ENCODE data around the gene MAML3. TPM values are rescaled to one million over a fixed set of nuclear protein-coding genes. Genes with fewer than 3 reads are reported as not detected.
A peak's percentile ranks its signal among the peaks of the same experiment; 100 is the strongest.

MAML3 gene
- polyA plus RNA-seq, 3 donors = 16.4 to 16.8 (median 16.8) TPM

GRCh38 chr4:139825523-139826014 is 328.4 kb downstream of the MAML3 start:
- DNase-seq (ENCODE audit: low read depth in 3 of 3, low spot score in 2 of 3) = no peak

DNA sequence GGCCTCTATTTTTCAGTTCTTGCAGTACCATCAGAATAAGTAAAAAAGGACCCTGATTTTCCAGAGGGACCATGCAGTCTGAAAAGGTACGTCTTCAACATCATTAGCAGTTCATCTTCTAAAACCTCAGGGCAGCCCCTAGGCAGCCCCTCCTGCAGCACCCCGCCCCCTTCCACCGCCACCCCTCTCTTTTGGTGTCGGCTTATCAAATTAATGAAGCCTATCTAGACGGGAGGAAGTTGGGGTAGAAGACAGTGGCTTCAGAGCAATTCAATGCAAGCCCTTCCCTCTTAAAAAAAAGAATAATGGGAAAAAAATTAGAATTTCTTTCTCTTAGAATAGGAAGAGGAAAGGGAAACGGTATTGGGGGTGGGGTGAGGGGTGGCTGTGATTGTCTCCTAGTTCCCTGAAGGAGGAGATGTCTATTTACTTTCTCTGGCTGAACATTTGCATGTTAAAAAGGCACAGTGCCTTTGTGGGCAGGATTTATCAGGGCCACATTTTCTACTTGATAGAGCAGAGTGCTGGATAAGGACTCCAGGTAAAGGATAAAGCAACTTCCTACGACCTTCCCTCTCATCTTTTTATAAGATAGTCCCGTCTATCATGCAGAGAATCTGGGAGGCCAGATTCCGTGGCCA is 329.0 kb downstream of the MAML3 start:
- DNase-seq (ENCODE audit: low read depth in 3 of 3, low spot score in 2 of 3) = no peak

DNA sequence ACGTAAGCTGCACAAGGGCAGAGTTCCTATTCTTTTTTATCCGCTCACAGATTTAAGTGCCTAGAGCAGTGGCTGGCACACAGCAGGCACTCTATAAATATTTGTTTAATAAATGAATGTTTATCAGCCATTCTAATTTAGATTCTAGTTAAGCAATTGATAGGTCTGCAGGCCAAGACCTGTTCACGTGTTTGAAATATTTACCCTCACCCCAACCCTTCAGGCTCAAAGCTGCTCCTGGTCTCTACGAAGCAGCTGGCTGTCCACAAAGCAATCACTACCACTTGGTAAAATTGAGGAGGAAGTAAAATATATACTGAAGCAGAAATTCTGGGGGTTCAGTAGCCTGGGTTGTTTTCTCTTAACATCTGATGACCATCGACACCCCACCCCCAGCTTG is 330.2 kb downstream of the MAML3 start:
- DNase-seq (ENCODE audit: low read depth in 3 of 3, low spot score in 2 of 3) = no peak

GRCh38 chr4:139823345-139823744 is 330.6 kb downstream of the MAML3 start:
- no peak for DNase-seq (ENCODE audit: low read depth in 3 of 3, low spot score in 2 of 3)

DNA sequence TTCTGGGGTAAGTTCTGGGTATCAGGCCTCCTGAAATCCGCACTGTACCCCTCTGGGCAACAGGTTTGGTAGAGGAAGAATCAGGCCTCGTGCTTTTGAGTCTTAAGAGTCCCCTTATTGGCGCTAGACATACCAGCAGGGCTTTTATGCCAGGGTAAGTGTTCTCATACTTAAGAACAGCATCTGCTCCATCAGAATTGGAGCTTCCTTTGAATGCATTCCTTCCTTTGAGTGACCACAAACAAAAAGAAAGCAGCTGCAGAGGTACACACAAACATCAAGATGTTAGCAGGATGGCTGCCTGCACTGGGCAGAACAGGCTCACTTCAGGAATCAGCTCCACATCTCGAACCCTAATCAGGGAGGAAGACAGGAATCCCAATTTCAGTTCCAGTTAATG is 331.6 kb downstream of the MAML3 start:
- no peak for DNase-seq (ENCODE audit: low read depth in 3 of 3, low spot score in 2 of 3)

DNA sequence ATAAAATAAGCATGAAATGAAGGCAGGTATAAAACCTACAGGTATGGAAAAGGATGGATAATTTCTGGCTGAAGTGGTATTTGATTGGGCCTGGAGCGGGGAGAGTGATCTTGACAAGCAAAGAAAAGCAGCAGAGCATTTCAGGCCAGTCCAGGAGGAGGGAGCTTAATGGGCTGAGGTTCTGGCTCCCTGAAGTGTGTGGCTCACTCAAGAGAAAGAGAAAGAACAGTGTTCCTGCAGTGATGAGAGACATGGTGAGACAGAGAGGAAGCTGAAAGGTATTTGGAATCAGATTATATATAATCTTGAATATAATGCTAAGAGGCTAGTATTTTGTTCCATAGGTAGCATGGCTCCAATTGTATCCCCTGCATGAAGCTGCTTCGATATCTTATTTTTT is 334.9 kb downstream of the MAML3 start:
- DNase-seq (ENCODE audit: low read depth in 3 of 3, low spot score in 2 of 3) = no peak

GRCh38 chr4:139817657-139818452 is 336.1 kb downstream of the MAML3 start:
- no peak for DNase-seq (ENCODE audit: low read depth in 3 of 3, low spot score in 2 of 3)

DNA sequence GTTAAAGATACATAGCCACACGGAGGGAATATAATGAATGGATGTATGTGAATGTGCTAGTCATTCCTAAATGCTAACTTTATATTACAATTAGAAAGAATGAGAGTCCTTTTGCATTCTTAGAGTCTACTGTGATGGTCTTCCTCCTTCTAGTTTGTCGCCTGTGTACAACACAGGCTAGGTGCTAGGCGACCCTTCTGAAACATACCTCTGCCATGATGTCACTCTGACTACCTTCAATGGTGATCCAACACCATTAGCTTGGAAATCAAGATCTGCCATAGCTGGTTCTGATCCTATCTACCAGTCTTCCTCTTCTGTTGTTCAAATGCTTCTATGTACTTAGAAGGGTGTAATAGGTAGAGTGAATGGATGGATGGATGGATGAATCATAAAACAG is 337.1 kb downstream of the MAML3 start:
- DNase-seq (ENCODE audit: low read depth in 3 of 3, low spot score in 2 of 3) = no peak

DNA sequence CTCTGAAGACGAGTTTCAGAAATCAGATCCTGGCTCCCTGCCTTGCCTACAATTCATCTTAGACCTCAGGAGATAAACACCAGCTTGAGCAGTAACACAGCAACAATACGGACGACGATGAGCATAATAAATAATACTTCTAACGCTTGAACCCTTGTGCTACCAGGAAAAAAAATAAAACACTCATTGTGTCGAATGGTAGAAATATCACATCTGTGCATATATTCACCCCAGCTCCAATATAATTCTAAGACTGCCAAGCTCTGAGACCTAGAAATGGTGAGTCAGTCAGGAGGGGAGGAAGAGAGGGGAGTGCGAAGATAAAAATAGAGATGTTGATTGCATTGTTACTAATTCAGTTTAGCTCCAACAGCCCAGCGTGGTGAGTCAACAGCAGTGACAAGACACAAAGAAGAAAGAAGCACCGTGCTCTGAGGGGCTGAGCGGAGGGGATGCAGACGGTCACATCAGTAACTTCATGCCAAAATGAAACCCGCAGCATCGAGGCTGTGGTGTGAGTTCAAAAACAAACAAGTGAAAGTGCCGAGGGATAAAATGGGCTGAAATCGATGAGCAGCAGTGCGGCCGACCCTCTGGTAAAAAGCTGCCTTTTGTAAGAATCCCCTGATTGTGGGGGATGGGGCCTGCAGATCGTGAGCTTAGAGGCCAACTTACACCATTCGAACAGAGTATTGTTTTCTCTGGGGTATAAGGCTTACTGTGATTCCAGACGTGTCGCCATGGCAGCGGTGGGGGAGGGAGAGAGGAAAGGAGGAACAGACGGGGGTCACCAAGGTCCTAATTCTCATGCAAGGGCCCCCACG is 338.0 kb downstream of the MAML3 start:
- peak in 1 of 3 donors; percentile 72 for DNase-seq (ENCODE audit: low read depth in 3 of 3, low spot score in 2 of 3)

DNA sequence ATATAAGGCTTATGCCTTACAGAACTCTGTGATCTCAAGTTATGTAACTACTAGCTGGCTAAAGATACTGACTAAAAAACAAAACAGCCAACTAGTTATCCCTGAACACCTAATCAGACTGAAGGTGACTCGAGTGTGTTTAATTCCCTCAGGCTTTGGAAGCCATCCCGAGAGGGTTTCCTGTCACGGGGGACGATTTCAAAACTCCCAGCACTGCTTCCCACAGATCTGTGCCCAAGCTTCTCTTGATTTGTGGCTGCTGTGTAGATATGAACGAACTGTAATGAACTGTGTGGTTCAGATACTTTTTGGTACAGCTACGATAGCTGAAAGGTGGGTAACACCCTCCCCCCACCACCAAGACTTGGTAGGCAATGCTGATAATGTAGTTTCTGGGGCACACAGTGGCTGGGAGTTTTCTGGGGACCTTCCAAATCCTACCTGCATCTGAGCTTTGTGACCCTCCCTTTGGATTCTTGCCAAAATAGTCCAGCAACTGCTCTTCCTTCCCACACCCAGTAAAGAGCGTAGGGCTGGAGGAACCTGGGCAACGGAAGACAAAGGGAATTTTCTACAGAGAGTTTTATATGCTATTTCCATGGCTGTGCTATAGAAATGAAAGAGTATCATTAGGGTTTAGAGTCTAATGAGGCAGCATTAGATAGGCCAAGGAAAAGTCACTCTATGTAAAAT is 339.5 kb downstream of the MAML3 start:
- DNase-seq (ENCODE audit: low read depth in 3 of 3, low spot score in 2 of 3) = no peak

DNA sequence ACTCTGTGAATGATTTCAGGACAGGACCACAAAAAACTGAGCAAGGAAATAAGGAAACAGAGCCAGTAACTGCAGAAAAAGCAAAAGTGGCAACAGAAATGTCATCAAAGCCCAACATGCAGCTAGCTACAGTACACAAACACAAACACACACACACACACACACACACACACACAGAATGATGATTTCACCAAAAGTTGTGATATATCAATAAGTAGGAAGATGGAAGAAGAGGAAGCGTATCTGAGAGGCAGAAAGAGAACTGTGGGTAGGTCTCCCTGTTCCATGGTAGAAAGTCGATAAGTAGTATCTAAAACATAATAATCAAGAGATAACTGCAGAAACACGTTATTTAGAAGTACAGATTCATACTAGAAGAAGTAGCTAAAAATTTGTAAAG is 340.1 kb downstream of the MAML3 start:
- no peak for DNase-seq (ENCODE audit: low read depth in 3 of 3, low spot score in 2 of 3)

DNA sequence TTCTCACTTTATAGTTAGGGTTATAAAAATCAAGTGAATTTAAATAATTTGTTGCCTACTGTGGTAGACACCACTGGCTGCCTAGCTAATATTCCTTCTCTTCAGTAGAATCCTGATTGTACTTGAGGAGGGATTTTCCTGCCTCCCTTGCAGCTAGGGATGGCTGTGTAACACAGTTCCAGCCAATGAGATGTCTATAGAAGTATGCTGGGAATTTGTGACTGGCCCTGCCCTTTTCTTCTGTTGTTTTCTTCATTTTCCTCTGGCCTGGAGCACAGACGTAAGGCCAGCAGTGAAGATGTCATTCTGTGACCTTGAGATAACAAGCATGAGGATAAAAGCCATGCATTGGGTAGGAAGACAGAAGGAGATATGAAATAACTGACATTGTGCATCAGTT is 343.3 kb downstream of the MAML3 start:
- no peak for DNase-seq (ENCODE audit: low read depth in 3 of 3, low spot score in 2 of 3)

- no peak for DNase-seq (ENCODE audit: low read depth in 3 of 3, low spot score in 2 of 3)
Measured at GRCh38 chr4:139809757-139810140, 344.2 kb downstream of the MAML3 start.

DNA sequence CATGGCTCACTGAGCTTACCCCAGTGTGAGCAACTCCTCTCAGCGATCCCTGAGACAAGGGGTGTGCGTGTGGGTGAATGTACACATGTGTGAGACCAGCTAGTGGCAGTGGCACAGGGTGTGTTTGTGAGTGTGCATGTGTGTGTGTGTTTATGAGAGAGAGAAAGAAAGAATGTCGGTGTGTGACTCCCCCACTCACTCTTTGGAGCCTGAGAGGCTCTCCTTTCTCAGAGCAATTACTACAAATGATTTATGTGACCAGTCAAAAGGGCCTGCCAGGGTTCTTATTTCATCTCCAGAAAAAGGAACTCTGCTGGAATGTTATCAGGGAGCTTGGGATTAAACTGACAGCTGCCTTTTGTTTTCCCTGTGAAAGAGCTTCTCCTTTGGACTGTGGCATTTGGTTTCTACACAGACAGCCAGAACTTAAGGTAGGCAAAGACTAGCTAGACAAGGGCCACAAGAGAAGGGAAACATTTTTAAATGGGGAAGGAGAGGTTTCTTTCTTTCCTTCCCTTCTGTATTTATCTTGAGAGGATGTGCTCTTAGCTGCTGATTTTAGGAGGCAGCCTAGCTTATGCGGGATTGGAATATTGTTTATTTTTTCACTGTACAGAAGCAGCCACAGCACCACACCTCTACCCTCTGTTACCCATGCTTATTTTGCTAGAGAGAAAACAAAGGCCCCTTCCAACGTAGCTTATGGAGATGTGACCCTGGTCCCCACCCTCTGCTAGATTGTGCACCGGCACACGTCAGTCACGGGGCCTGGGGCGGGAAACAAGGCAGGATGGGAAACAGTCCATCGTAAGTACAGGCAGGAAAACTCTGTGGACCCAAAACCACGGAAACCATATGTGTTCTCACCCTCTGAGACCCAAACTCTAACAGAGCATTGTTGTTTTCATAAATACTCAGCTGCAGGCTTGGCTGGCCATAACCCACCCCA is 344.9 kb downstream of the MAML3 start:
- DNase-seq (ENCODE audit: low read depth in 3 of 3, low spot score in 2 of 3) = peak; percentile 68 to 81 (median 68)

GRCh38 chr4:139808381-139808807 is 345.6 kb downstream of the MAML3 start:
- DNase-seq (ENCODE audit: low read depth in 3 of 3, low spot score in 2 of 3) = no peak

DNA sequence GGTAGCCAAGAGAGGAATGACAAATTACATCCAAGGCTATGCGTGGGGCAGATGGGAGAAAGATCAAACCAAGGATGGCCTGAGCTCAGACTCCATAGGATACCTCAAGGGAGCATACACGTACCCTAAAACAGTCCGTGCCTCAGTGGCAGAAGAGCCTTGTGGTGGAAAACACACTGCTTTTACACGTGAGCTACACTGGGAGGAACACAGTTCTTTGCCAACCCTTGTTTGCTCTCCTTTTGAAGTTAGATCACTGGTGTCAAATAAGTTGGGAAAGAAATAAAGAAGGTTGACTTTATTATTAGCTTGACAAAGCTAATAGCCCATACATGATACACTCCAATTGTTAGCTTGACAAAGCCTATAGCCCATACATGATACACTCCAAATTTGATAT is 346.5 kb downstream of the MAML3 start:
- no peak for DNase-seq (ENCODE audit: low read depth in 3 of 3, low spot score in 2 of 3)

DNA sequence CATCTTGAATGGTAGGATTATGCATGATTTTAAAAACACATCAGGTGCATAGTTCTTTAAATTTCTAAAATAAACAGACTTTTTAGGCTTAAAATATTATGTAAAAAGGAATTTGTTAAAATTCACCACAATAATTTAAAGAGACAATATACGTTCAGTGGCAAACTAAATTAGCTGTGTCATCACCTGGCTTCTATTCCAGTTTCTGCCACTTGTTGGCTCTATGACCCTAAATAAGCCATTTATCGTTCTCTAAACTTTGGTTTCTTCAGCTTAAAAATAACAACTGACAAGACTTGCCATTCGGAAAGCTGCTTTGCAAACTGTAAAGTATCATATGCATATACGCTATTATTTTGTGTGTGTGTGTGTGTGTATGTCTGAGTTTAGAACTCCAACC is 347.1 kb downstream of the MAML3 start:
- DNase-seq (ENCODE audit: low read depth in 3 of 3, low spot score in 2 of 3) = no peak

GRCh38 chr4:139802931-139803330 is 351.1 kb downstream of the MAML3 start:
- no peak for DNase-seq (ENCODE audit: low read depth in 3 of 3, low spot score in 2 of 3)

- DNase-seq (ENCODE audit: low read depth in 3 of 3, low spot score in 2 of 3) = no peak
Measured at GRCh38 chr4:139802488-139802887, 351.5 kb downstream of the MAML3 start.

DNA sequence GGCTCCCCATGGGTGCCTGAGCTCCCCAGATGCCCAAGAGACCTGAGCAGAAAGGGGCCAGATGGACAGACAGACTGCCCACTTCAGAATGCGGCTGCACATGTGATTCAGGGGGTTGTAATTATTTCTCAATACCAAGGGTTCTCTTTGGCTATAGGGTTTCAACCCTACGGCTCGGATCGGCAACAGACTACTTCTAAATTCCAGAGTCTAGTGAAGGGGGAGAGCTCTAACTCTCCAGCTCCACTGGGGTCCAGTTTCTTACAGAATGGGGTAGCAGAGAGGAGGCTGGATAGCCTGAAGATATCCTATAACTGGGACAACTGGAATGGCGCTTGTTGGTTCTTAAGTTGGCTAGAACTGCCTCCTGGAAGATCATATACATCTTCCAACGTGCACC is 352.1 kb downstream of the MAML3 start:
- DNase-seq (ENCODE audit: low read depth in 3 of 3, low spot score in 2 of 3) = no peak
